SK-N-SH (cell line): ENCODE data around the gene DTNA. TPM values are rescaled to one million over a fixed set of nuclear protein-coding genes. Genes with fewer than 3 reads are reported as not detected.

Experiments
- CTCF ChIA-PET: fragments of 300-600, 350-600 bp; formaldehyde crosslinking; extraction: SDS; loops from one replicate; lab custom pipeline; 2021; lab: Yijun Ruan, JAX
- POLR2A ChIA-PET: fragments of 350-600 bp; sonication (Branson Sonifier 250); formaldehyde crosslinking; extraction: SDS; loops from one replicate; lab custom pipeline; 2020; ENCODE audit warnings: antibody characterized with exemption, inconsistent platforms; lab: Yijun Ruan, JAX
- DNase-seq: peaks from one replicate; pipeline ENCODE4 v3.0.0; 2012
- H2AFZ ChIP-seq: fragments of 200-600 bp; sonication (generic); 2 replicates; pipeline ENCODE4 v1.8.1; 2016; ENCODE audit warnings: antibody characterized with exemption, mild to moderate bottlenecking, low read depth
- H3F3A ChIP-seq: fragments of 200-600 bp; sonication (generic); replicated peaks from 2 replicates; pipeline ENCODE3; 2016; ENCODE audit warnings: antibody characterized with exemption, mild to moderate bottlenecking; ENCODE audit not compliant: insufficient read depth
- H3K27ac ChIP-seq, 2 experiments: fragments of 200-500 bp in 1 of 2; fragments of 200-600 bp in 1 of 2; sonication (Bioruptor generic) in 1 of 2; sonication (generic), shearing (Covaris generic) in 1 of 2; 2 replicates each; pipeline versions ENCODE4 v1.5.1 to v1.6.1; 2014 to 2016; ENCODE audit warnings: low read depth in 2 of 2, inconsistent platforms in 1 of 2, low read length in 1 of 2, mild to moderate bottlenecking in 1 of 2, mixed read lengths in 1 of 2
- H3K27me3 ChIP-seq: fragments of 200-600 bp; sonication (generic), shearing (Covaris generic); 2 replicates; pipeline ENCODE4 v1.6.1; 2016; ENCODE audit warnings: mixed run types; ENCODE audit not compliant: insufficient read depth
- H3K36me3 ChIP-seq, 2 experiments: fragments of 200-500 bp in 1 of 2; fragments of 200-600 bp in 1 of 2; sonication (Bioruptor generic) in 1 of 2; sonication (generic) in 1 of 2; replicated peaks in 1 of 2; 2 replicates each; pipeline versions ENCODE3 to v1.5.1; 2014 to 2016; ENCODE audit warnings: low read length in 1 of 2, mild to moderate bottlenecking in 1 of 2; ENCODE audit not compliant: insufficient read depth in 2 of 2, control insufficient read depth in 1 of 2
- H3K4me1 ChIP-seq, 2 experiments: fragments of 200-500 bp in 1 of 2; fragments of 200-600 bp in 1 of 2; sonication (Bioruptor generic) in 1 of 2; sonication (generic), shearing (Covaris generic) in 1 of 2; 2 replicates each; pipeline versions ENCODE4 v1.5.1 to v1.6.1; 2014 to 2016; ENCODE audit warnings: low read depth in 1 of 2, low read length in 1 of 2, mixed run types in 1 of 2; ENCODE audit not compliant: insufficient read depth in 2 of 2, control insufficient read depth in 1 of 2
- H3K4me2 ChIP-seq: fragments of 200-600 bp; sonication (generic), shearing (Covaris generic); 2 replicates; pipeline ENCODE4 v1.6.1; 2017; ENCODE audit warnings: mixed run types
- H3K4me3 ChIP-seq, 2 experiments: fragments of 200-500 bp in 1 of 2; fragments of 200-600 bp in 1 of 2; sonication (Bioruptor generic) in 1 of 2; sonication (generic), shearing (Covaris generic) in 1 of 2; 2 replicates each; pipeline versions ENCODE4 v1.5.1 to v1.8.1; 2014 to 2016; ENCODE audit warnings: low read depth in 2 of 2, inconsistent platforms in 1 of 2, low read length in 1 of 2, mild to moderate bottlenecking in 1 of 2, mixed read lengths in 1 of 2, moderate library complexity in 1 of 2
- H3K79me2 ChIP-seq: fragments of 200-600 bp; sonication (generic); 2 replicates; pipeline ENCODE4 v1.8.1; 2017; ENCODE audit warnings: mild to moderate bottlenecking; ENCODE audit not compliant: insufficient read depth
- H3K9ac ChIP-seq: fragments of 200-600 bp; sonication (generic); 2 replicates; pipeline ENCODE4 v1.6.1; 2017; ENCODE audit warnings: mixed run types
- H3K9me2 ChIP-seq: fragments of 200-600 bp; sonication (generic); 2 replicates; pipeline ENCODE4 v1.6.1; 2017; ENCODE audit warnings: mixed run types
- H3K9me3 ChIP-seq: fragments of 200-600 bp; sonication (generic); 2 replicates; pipeline ENCODE4 v1.6.1; 2017; ENCODE audit warnings: mixed run types, mild to moderate bottlenecking, moderate library complexity
- H4K20me1 ChIP-seq: fragments of 200-600 bp; sonication (generic); 2 replicates; pipeline ENCODE4 v1.6.1; 2017; ENCODE audit warnings: mild to moderate bottlenecking, mixed run types; ENCODE audit not compliant: insufficient read depth
- FOXJ3 ChIP-seq: sonication (generic); formaldehyde crosslinking; IDR thresholded peaks from 2 replicates; pipeline ENCODE4 v1.5.1; 2020; ENCODE audit warnings: mild to moderate bottlenecking, missing genetic modification reagents
- IRF3 ChIP-seq: fragments of 150-350 bp; IDR thresholded peaks from 2 replicates; pipeline ENCODE4 v1.6.1; 2016; ENCODE audit warnings: mild to moderate bottlenecking, low read depth, low read length
- MAX ChIP-seq: IDR thresholded peaks from 2 replicates; pipeline ENCODE4 v1.4.0; 2012; ENCODE audit warnings: low read depth
- MEF2A ChIP-seq: IDR thresholded peaks from 2 replicates; pipeline ENCODE4 v1.4.0; 2012; ENCODE audit warnings: low read depth, borderline replicate concordance
- NFIC ChIP-seq: IDR thresholded peaks from 2 replicates; pipeline ENCODE4 v1.4.0; 2012; ENCODE audit warnings: borderline replicate concordance
- PBX3 ChIP-seq: IDR thresholded peaks from 2 replicates; pipeline ENCODE4; 2012
- RCOR1 ChIP-seq: fragments of 150-350 bp; IDR thresholded peaks from 2 replicates; pipeline ENCODE4 v1.6.1; 2017; ENCODE audit warnings: antibody characterized with exemption, low read length
- RFX5 ChIP-seq: IDR thresholded peaks from 2 replicates; pipeline ENCODE4 v1.6.1; 2012; ENCODE audit warnings: mild to moderate bottlenecking, improper control_type of control experiment, low read length
- SMC3 ChIP-seq: IDR thresholded peaks from 2 replicates; pipeline ENCODE4 v1.6.1; 2012; ENCODE audit warnings: low read depth, low read length, improper control_type of control experiment
- TEAD4 ChIP-seq: IDR thresholded peaks from 2 replicates; pipeline ENCODE4 v1.4.0; 2012; ENCODE audit warnings: mild to moderate bottlenecking, borderline replicate concordance; ENCODE audit not compliant: insufficient read depth
- USF1 ChIP-seq: IDR thresholded peaks from 2 replicates; pipeline ENCODE4 v1.4.0; 2012; ENCODE audit warnings: low read depth, borderline replicate concordance
- USF2 ChIP-seq: fragments of 150-350 bp; IDR thresholded peaks from 2 replicates; pipeline ENCODE4 v1.6.1; 2017; ENCODE audit warnings: antibody characterized with exemption, low read length, low read depth, borderline replicate concordance
- WGBS: methylation state at CpG from one replicate; pipeline ENCODE4 v1.1.6; 2017; ENCODE audit warnings: low lambda C conversion rate; 5-methylcytosine and 5-hydroxymethylcytosine counted together
- polyA plus RNA-seq, 3 experiments: library from polyadenylated mRNA; depleted of rRNA; stranded (reverse); fragments of >200 nt; gene quantifications; 2 replicates each; pipeline ENCODE4 v1.2.3, GENCODE V29; 2012

DTNA gene
- polyA plus RNA-seq, 1 of the 3 experiments (the other 2 are of a cell fraction) = 7.9 TPM

- Histone ChIP-seq H3K79me2 (no peaks in the 10 kb centered on the region), H3K4me3 (no peak overlapping the region), H3K4me1 (peaks cover 0 to 4% of the 10 kb centered on the region in 2 experiments; a peak in 2 of 4 replicates), H3K9me3 (no peaks in the 10 kb centered on the region), H3K27me3 (no peaks in the 10 kb centered on the region), H4K20me1 (no peaks in the 10 kb centered on the region), H3K9ac (no peak overlapping the region), H3K9me2 (no peaks in the 10 kb centered on the region), H3K36me3 (no peaks in the 10 kb centered on the region), H3K4me2 (no peak overlapping the region), H3F3A (no peaks in the 10 kb centered on the region), H2AFZ (no peak overlapping the region), H3K27ac (no peak overlapping the region)
- CTCF ChIA-PET = interaction anchor here (1.3 kb wide), 1 partner anchor 10 kb away, joined by 4 read pairs; no protein-coding TSS in a partner anchor
- DNase-seq = peak; percentile 17
- 90% methylated on average over 3 of the region's 3 CpGs for WGBS
- POLR2A ChIA-PET = interaction anchor here (0.6 kb wide), 1 partner anchor 162 kb away, joined by 3 read pairs; no protein-coding TSS in a partner anchor
- TF ChIP-seq USF2 (peak; percentile 30; the same call in 1 of the 2 replicates), TEAD4 (no peak), USF1 (peak; percentile 39; the same call in 1 of the 2 replicates)
Measured at GRCh38 chr18:34864836-34865497, 154.9 kb downstream of the DTNA start.

- Histone ChIP-seq H3K9me3 (no peaks in the 10 kb centered on the region), H3K4me1 (peaks cover 0 to 4% of the 10 kb centered on the region in 2 experiments; a peak in 2 of 4 replicates), H3K9me2 (no peaks in the 10 kb centered on the region), H3F3A (no peaks in the 10 kb centered on the region), H3K79me2 (no peaks in the 10 kb centered on the region), H3K4me3 (no peak overlapping the region), H4K20me1 (no peaks in the 10 kb centered on the region), H3K36me3 (no peaks in the 10 kb centered on the region), H3K27me3 (no peaks in the 10 kb centered on the region), H3K4me2 (no peak overlapping the region), H2AFZ (no peak overlapping the region), H3K27ac (no peak overlapping the region), H3K9ac (no peak overlapping the region)
- CTCF ChIA-PET = interaction anchor here (0.6 to 2.5 kb wide), 14 partner anchors 9 to 402 kb away, joined by 3 to 12 read pairs (median 4); no protein-coding TSS in a partner anchor
- POLR2A ChIA-PET = no interaction called here
- 83% methylated on average over 2 of the region's 2 CpGs for WGBS
- TF ChIP-seq MAX (no peak), MEF2A (no peak), NFIC (no peak), USF2 (no peak), IRF3 (no peak), FOXJ3 (CRISPR knock-in tag) (no peak), PBX3 (no peak), SMC3 (no peak), RCOR1 (no peak), RFX5 (no peak)
- DNase-seq = no peak
Measured at GRCh38 chr18:34866310-34866709, 156.2 kb downstream of the DTNA start.
